Natural killer cell treated with Interleukin-12 subunit alpha and Interleukin-12 subunit beta and Interleukin-15 and Interleukin-18, amount 100 ng/mL, for 72 hours (primary cell): ENCODE data around the gene TAAR8. TPM values are rescaled to one million over a fixed set of nuclear protein-coding genes. Genes with fewer than 3 reads are reported as not detected.

ENCODE experiments used
- ATAC-seq, 2 donors: fragments of 150-1000 bp; cut with Tn5 transposase in 1 of 2; sonication (Bioruptor Pico), chemical (Tn5 transposase) in 1 of 2; 2 replicates each; pipeline ENCODE4 v1.10.0; 2021
- DNase-seq: peaks from one replicate; pipeline ENCODE4 v3.0.0; 2022; ENCODE audit warnings: low spot score
- H3K27ac Mint-ChIP-seq, 2 donors: 1 replicate in 1 of 2; 2 replicates in 1 of 2; pipeline ENCODE4 v1.8.0; 2022; ENCODE audit warnings: mixed read lengths in 2 of 2, mild to moderate bottlenecking in 1 of 2, moderate library complexity in 1 of 2
- H3K27me3 Mint-ChIP-seq, 2 donors: 1 replicate in 1 of 2; 2 replicates in 1 of 2; pipeline ENCODE4 v1.8.0; 2022; ENCODE audit warnings: mixed read lengths in 2 of 2
- H3K36me3 Mint-ChIP-seq: one replicate; pipeline ENCODE4 v1.8.0; 2022; ENCODE audit warnings: mixed read lengths
- H3K4me1 Mint-ChIP-seq, 2 donors: 1 replicate in 1 of 2; 2 replicates in 1 of 2; pipeline ENCODE4 v1.8.0; 2022; ENCODE audit warnings: low read depth in 2 of 2, mixed read lengths in 2 of 2, mild to moderate bottlenecking in 1 of 2
- H3K4me3 Mint-ChIP-seq: one replicate; pipeline ENCODE4 v1.8.0; 2022; ENCODE audit warnings: mixed read lengths
- H3K9me3 Mint-ChIP-seq: 2 replicates; pipeline ENCODE4 v1.8.0; 2022; ENCODE audit warnings: mixed read lengths
- total RNA-seq, 2 donors: library from RNA; stranded (reverse); gene quantifications; one replicate each; pipeline ENCODE4 v1.2.3, GENCODE V29; 2022

The TAAR8 gene
- not detected for total RNA-seq

- no peaks in the 10 kb centered on the region for H3K36me3 Mint-ChIP-seq
- no peak within 1 kb of the TSS for H3K4me3 Mint-ChIP-seq
- no peaks in the 10 kb centered on the region for H3K9me3 Mint-ChIP-seq
- H3K27ac Mint-ChIP-seq = no peak within 1 kb of the TSS
- ATAC-seq (no peak), DNase-seq (no peak)
- no peaks in the 10 kb centered on the region for H3K4me1 Mint-ChIP-seq
- H3K27me3 Mint-ChIP-seq = peaks cover 23 to 24% of the 10 kb centered on the region in 2 donors
Measured at GRCh38 chr6:132552372-132552771, at the start of gene TAAR8. TSS of gene TAAR8 (plus strand) at chr6:132552672. CDS start at chr6:132552693, 21 bp downstream.

- Mint-ChIP-seq H3K4me1 (peaks cover 40 to 44% of the 10 kb centered on the region in 2 donors), H3K36me3 (peaks cover 23% of the 10 kb centered on the region)
Measured at GRCh38 chr6:132504757-132505156, 47.7 kb upstream of the TAAR8 start.

GRCh38 chr6:132505158-132505557 is 47.3 kb upstream of the TAAR8 start:
- DNase-seq = no peak
- H3K27me3 Mint-ChIP-seq = no peaks in the 10 kb centered on the region
- no peak overlapping the region for H3K27ac Mint-ChIP-seq
- peaks cover 39 to 40% of the 10 kb centered on the region in 2 donors for H3K4me1 Mint-ChIP-seq
- no peak for ATAC-seq
- peaks cover 19% of the 10 kb centered on the region for H3K36me3 Mint-ChIP-seq
- H3K4me3 Mint-ChIP-seq = no peak overlapping the region
- H3K9me3 Mint-ChIP-seq = no peaks in the 10 kb centered on the region

More at GRCh38 chr6:132504757-132505156, 47.7 kb upstream of the TAAR8 start:
- Mint-ChIP-seq H3K4me3 (no peak overlapping the region), H3K9me3 (no peaks in the 10 kb centered on the region), H3K27ac (no peak overlapping the region), H3K27me3 (no peaks in the 10 kb centered on the region)
- DNase-seq (no peak), ATAC-seq (no peak)

GRCh38 chr6:132506461-132506860 is 46.0 kb upstream of the TAAR8 start:
- no peak overlapping the region for H3K4me3 Mint-ChIP-seq
- peaks cover 42 to 46% of the 10 kb centered on the region in 2 donors for H3K4me1 Mint-ChIP-seq
- no peak for DNase-seq
- ATAC-seq = no peak
- no peaks in the 10 kb centered on the region for H3K9me3 Mint-ChIP-seq
- H3K27me3 Mint-ChIP-seq = no peaks in the 10 kb centered on the region
- no peak overlapping the region for H3K27ac Mint-ChIP-seq
- peaks cover 11% of the 10 kb centered on the region for H3K36me3 Mint-ChIP-seq

GRCh38 chr6:132506869-132507808 is 45.3 kb upstream of the TAAR8 start:
- ATAC-seq = no peak
- Mint-ChIP-seq H3K36me3 (peaks cover 4% of the 10 kb centered on the region), H3K27me3 (no peaks in the 10 kb centered on the region), H3K4me3 (no peak overlapping the region), H3K27ac (no peak overlapping the region), H3K9me3 (no peaks in the 10 kb centered on the region), H3K4me1 (peaks cover 44 to 49% of the 10 kb centered on the region in 2 donors)
- no peak for DNase-seq

- Mint-ChIP-seq H3K4me1 (peaks cover 39 to 43% of the 10 kb centered on the region in 2 donors), H3K27ac (peak overlapping the region in 1 of 2 donors; percentile 32), H3K4me3 (peak overlapping the region; percentile 93), H3K27me3 (peaks cover 6 to 13% of the 10 kb centered on the region in 2 donors), H3K36me3 (peaks cover 4% of the 10 kb centered on the region), H3K9me3 (no peaks in the 10 kb centered on the region)
- DNase-seq (no peak), ATAC-seq (no peak)
Measured at GRCh38 chr6:132511210-132511830, 41.2 kb upstream of the TAAR8 start.

- Mint-ChIP-seq H3K9me3 (no peaks in the 10 kb centered on the region), H3K4me3 (peak overlapping the region; percentile 93), H3K36me3 (peaks cover 4% of the 10 kb centered on the region), H3K4me1 (peaks cover 34 to 38% of the 10 kb centered on the region in 2 donors), H3K27me3 (peaks cover 6 to 16% of the 10 kb centered on the region in 2 donors), H3K27ac (peak overlapping the region in 1 of 2 donors; percentile 32)
- DNase-seq = no peak
- ATAC-seq = no peak
Measured at GRCh38 chr6:132511831-132512220, 40.6 kb upstream of the TAAR8 start.

- Mint-ChIP-seq H3K36me3 (peaks cover 4% of the 10 kb centered on the region), H3K27ac (peak overlapping the region in 1 of 2 donors; percentile 32), H3K4me1 (peaks cover 33 to 36% of the 10 kb centered on the region in 2 donors), H3K9me3 (no peaks in the 10 kb centered on the region), H3K4me3 (peak overlapping the region; percentile 93), H3K27me3 (peaks cover 8 to 16% of the 10 kb centered on the region in 2 donors)
- ATAC-seq (no peak), DNase-seq (no peak)
Measured at GRCh38 chr6:132512342-132512637, 40.2 kb upstream of the TAAR8 start.

- H3K27me3 Mint-ChIP-seq = peaks cover 8 to 16% of the 10 kb centered on the region in 2 donors
- no peaks in the 10 kb centered on the region for H3K36me3 Mint-ChIP-seq
- H3K9me3 Mint-ChIP-seq = no peaks in the 10 kb centered on the region
- peak within 1 kb of the TSS; percentile 65 to 85 for H3K27ac Mint-ChIP-seq
- peak; percentile 97 to 98 for ATAC-seq
- H3K4me1 Mint-ChIP-seq = peaks cover 27 to 30% of the 10 kb centered on the region in 2 donors
- peak; percentile 91 for DNase-seq
- peak within 1 kb of the TSS; percentile 93 for H3K4me3 Mint-ChIP-seq
Measured at GRCh38 chr6:132512638-132513632, 39.5 kb upstream of the TAAR8 start, which contains the start of gene STX7. TSS of gene STX7 (minus strand) at chr6:132513116. CDS start at chr6:132503530, 9,586 bp downstream.

GRCh38 chr6:132513831-132514545 is 38.5 kb upstream of the TAAR8 start:
- Mint-ChIP-seq H3K9me3 (no peaks in the 10 kb centered on the region), H3K27ac (no peak overlapping the region), H3K4me1 (peaks cover 22% of the 10 kb centered on the region in 2 donors), H3K27me3 (peaks cover 12 to 16% of the 10 kb centered on the region in 2 donors), H3K4me3 (peak overlapping the region; percentile 93), H3K36me3 (no peaks in the 10 kb centered on the region)
- no peak for DNase-seq
- no peak for ATAC-seq

- Mint-ChIP-seq H3K9me3 (no peaks in the 10 kb centered on the region), H3K4me1 (peaks cover 19 to 22% of the 10 kb centered on the region in 2 donors), H3K27ac (no peak overlapping the region), H3K4me3 (no peak overlapping the region), H3K36me3 (no peaks in the 10 kb centered on the region), H3K27me3 (peaks cover 15 to 20% of the 10 kb centered on the region in 2 donors)
- DNase-seq (no peak), ATAC-seq (no peak)
Measured at GRCh38 chr6:132515386-132515785, 37.1 kb upstream of the TAAR8 start.

- H3K4me1 Mint-ChIP-seq = no peaks in the 10 kb centered on the region
- no peaks in the 10 kb centered on the region for H3K9me3 Mint-ChIP-seq
- H3K27me3 Mint-ChIP-seq = peaks cover 37 to 55% of the 10 kb centered on the region in 2 donors
- H3K4me3 Mint-ChIP-seq = no peak overlapping the region
- H3K27ac Mint-ChIP-seq = no peak overlapping the region
- DNase-seq = no peak
- no peaks in the 10 kb centered on the region for H3K36me3 Mint-ChIP-seq
- no peak for ATAC-seq
Measured at GRCh38 chr6:132520953-132521352, 31.5 kb upstream of the TAAR8 start.
